COR-L47 (cell line): ENCODE data around the gene ARFGAP3.
A peak's percentile ranks its signal among the peaks of the same experiment; 100 is the strongest.

Source experiments
- DNase-seq: peaks from one replicate; lab custom pipeline; 2025; lab: John Stamatoyannopoulos, UW

ARFGAP3 gene

GRCh38 chr22:42820045-42820763 lies 36.9 kb downstream of the ARFGAP3 start:
- DNase-seq: no peak

- DNase-seq: no peak
Observed at GRCh38 chr22:42819412-42820044, 37.5 kb downstream of the ARFGAP3 start.

- no peak for DNase-seq
Observed at GRCh38 chr22:42817556-42817955, 39.5 kb downstream of the ARFGAP3 start.

GRCh38 chr22:42816336-42816735 lies 40.7 kb downstream of the ARFGAP3 start:
- no peak for DNase-seq

- no peak for DNase-seq
Observed at GRCh38 chr22:42814616-42815015, 42.5 kb downstream of the ARFGAP3 start.

- peak; percentile 93 for DNase-seq
Observed at GRCh38 chr22:42814215-42814614, 42.9 kb downstream of the ARFGAP3 start.

- no peak for DNase-seq
Observed at GRCh38 chr22:42813501-42813900, 43.6 kb downstream of the ARFGAP3 start.

GRCh38 chr22:42811459-42811858 lies 45.6 kb downstream of the ARFGAP3 start:
- DNase-seq: peak; percentile 75

- DNase-seq: no peak
Observed at GRCh38 chr22:42808521-42808920, 48.6 kb downstream of the ARFGAP3 start.

GRCh38 chr22:42807185-42807584 lies 49.9 kb downstream of the ARFGAP3 start:
- DNase-seq: no peak

GRCh38 chr22:42805998-42806830 lies 50.9 kb downstream of the ARFGAP3 start:
- no peak for DNase-seq

- DNase-seq: no peak
Observed at GRCh38 chr22:42805016-42805997, 51.8 kb downstream of the ARFGAP3 start.

GRCh38 chr22:42803389-42803788 lies 53.7 kb downstream of the ARFGAP3 start:
- no peak for DNase-seq

- no peak for DNase-seq
Observed at GRCh38 chr22:42801252-42802080, 55.6 kb downstream of the ARFGAP3 start.

- DNase-seq: peak; percentile 84
Observed at GRCh38 chr22:42800451-42801251, 56.4 kb downstream of the ARFGAP3 start.

- DNase-seq: no peak
Observed at GRCh38 chr22:42799461-42800405, 57.3 kb downstream of the ARFGAP3 start.

- DNase-seq: no peak
Observed at GRCh38 chr22:42799061-42799460, 58.0 kb downstream of the ARFGAP3 start.

- DNase-seq: no peak
Observed at GRCh38 chr22:42797011-42797410, 60.1 kb downstream of the ARFGAP3 start.

- no peak for DNase-seq
Observed at GRCh38 chr22:42796081-42796480, 61.0 kb downstream of the ARFGAP3 start.
